IMR-90 (cell line): ENCODE results near the gene STAM2. TPM values are rescaled to one million over a fixed set of nuclear protein-coding genes. Genes with fewer than 3 reads are reported as not detected.

Experiments
- ATAC-seq: fragments of 200-7000 bp; cut with Tn5 transposase; 2 replicates; pipeline ENCODE4 v1.9.1; 2020; ENCODE audit warnings: low read depth, mild to moderate bottlenecking, moderate library complexity
- BruUV-seq: library from RNA; stranded (reverse); fragments of 400-500 nt; replicated peaks from 2 replicates; lab custom pipeline; 2021; lab: Mats Ljungman, UMichigan
- CTCF ChIA-PET: fragments of 300-600 bp; formaldehyde crosslinking; extraction: SDS; loops from one replicate; lab custom pipeline; 2021; ENCODE audit warnings: antibody characterized with exemption; lab: Yijun Ruan, JAX
- POLR2A ChIA-PET: fragments of 300-600 bp; sonication (Branson Sonifier 250); formaldehyde crosslinking; loops from one replicate; lab custom pipeline; 2022; ENCODE audit warnings: antibody characterized with exemption; ENCODE audit not compliant: unreplicated experiment; lab: Charles Lee
- DNase-seq: peaks from one replicate; pipeline ENCODE4 v3.0.0; 2013
- H2AFZ ChIP-seq: replicated peaks from 2 replicates; pipeline ENCODE3; 2013; ENCODE audit warnings: low read length, mild to moderate bottlenecking; ENCODE audit not compliant: poor library complexity
- H2AK5ac ChIP-seq: 2 replicates; pipeline ENCODE4 v1.6.1; 2013; ENCODE audit warnings: low read depth, low read length, inconsistent platforms
- H2AK9ac ChIP-seq: replicated peaks from 2 replicates; pipeline ENCODE3; 2013; ENCODE audit warnings: mild to moderate bottlenecking, low read depth, low read length, moderate library complexity; ENCODE audit not compliant: poor library complexity
- H2BK120ac ChIP-seq: 2 replicates; pipeline ENCODE4 v1.6.1; 2013; ENCODE audit warnings: low read depth, low read length, inconsistent platforms
- H2BK15ac ChIP-seq: 3 replicates; pipeline ENCODE4 v1.6.1; 2013; ENCODE audit warnings: low read depth, low read length, inconsistent platforms
- H2BK20ac ChIP-seq: 2 replicates; pipeline ENCODE4 v1.6.1; 2013; ENCODE audit warnings: low read depth, mild to moderate bottlenecking, inconsistent platforms, low read length, moderate library complexity
- H2BK5ac ChIP-seq: 2 replicates; pipeline ENCODE4 v1.6.1; 2013; ENCODE audit warnings: mild to moderate bottlenecking, low read depth, low read length, inconsistent platforms; ENCODE audit not compliant: poor library complexity, severe bottlenecking
- H3K14ac ChIP-seq: replicated peaks from 2 replicates; pipeline ENCODE4 v1.6.1; 2013; ENCODE audit warnings: low read depth, low read length, inconsistent platforms
- H3K18ac ChIP-seq: 2 replicates; pipeline ENCODE4 v1.6.1; 2013; ENCODE audit warnings: low read depth, low read length, control low read depth
- H3K23ac ChIP-seq: 2 replicates; pipeline ENCODE4 v1.6.1; 2013; ENCODE audit warnings: low read depth, low read length, inconsistent platforms
- H3K27ac ChIP-seq: 2 replicates; pipeline ENCODE4 v1.5.1; 2013; ENCODE audit warnings: mild to moderate bottlenecking, control low read depth, low read length; ENCODE audit not compliant: insufficient read depth
- H3K27me3 ChIP-seq: 2 replicates; pipeline ENCODE4 v1.6.1; 2013; ENCODE audit warnings: low read length; ENCODE audit not compliant: control insufficient read depth, insufficient read depth
- H3K36me3 ChIP-seq: 2 replicates; pipeline ENCODE4 v1.6.1; 2013; ENCODE audit warnings: low read length, mixed read lengths; ENCODE audit not compliant: control insufficient read depth, insufficient read depth
- H3K4ac ChIP-seq: 2 replicates; pipeline ENCODE4 v1.6.1; 2013; ENCODE audit warnings: low read depth, low read length, inconsistent platforms
- H3K4me1 ChIP-seq: 2 replicates; pipeline ENCODE4 v1.6.1; 2013; ENCODE audit warnings: low read length, mixed read lengths; ENCODE audit not compliant: control insufficient read depth, insufficient read depth
- H3K4me2 ChIP-seq: 2 replicates; pipeline ENCODE4 v1.6.1; 2013; ENCODE audit warnings: low read depth, mild to moderate bottlenecking, control low read depth, low read length, moderate library complexity
- H3K4me3 ChIP-seq: 2 replicates; pipeline ENCODE4 v1.5.1; 2013; ENCODE audit warnings: low read depth, mild to moderate bottlenecking, control low read depth, low read length, moderate library complexity; ENCODE audit not compliant: insufficient read depth
- H3K56ac ChIP-seq: 2 replicates; pipeline ENCODE4 v1.6.1; 2013; ENCODE audit warnings: low read length, inconsistent platforms; ENCODE audit not compliant: insufficient read depth; ENCODE audit errors: extremely low read depth
- H3K79me1 ChIP-seq, 2 experiments: 2 replicates each; pipeline ENCODE4 v1.6.1; 2013; ENCODE audit warnings: low read length in 2 of 2, inconsistent platforms in 1 of 2, low read depth in 1 of 2
- H3K9ac ChIP-seq: 2 replicates; pipeline ENCODE4 v1.6.1; 2013; ENCODE audit warnings: low read depth, low read length, control low read depth
- H3K9me1 ChIP-seq: 2 replicates; pipeline ENCODE4 v1.6.1; 2013; ENCODE audit warnings: low read length, inconsistent platforms; ENCODE audit not compliant: insufficient read depth
- H3K9me3 ChIP-seq: 2 replicates; pipeline ENCODE4 v1.6.1; 2013; ENCODE audit warnings: low read length; ENCODE audit not compliant: control insufficient read depth, insufficient read depth
- H4K20me1 ChIP-seq: 2 replicates; pipeline ENCODE4 v1.6.1; 2013; ENCODE audit warnings: low read length, inconsistent platforms; ENCODE audit not compliant: insufficient read depth
- H4K5ac ChIP-seq: 2 replicates; pipeline ENCODE4 v1.6.1; 2013; ENCODE audit warnings: mild to moderate bottlenecking, low read depth, low read length, control low read depth
- H4K8ac ChIP-seq, 2 experiments: 2 replicates each; pipeline ENCODE4 v1.6.1; 2013; ENCODE audit warnings: low read depth in 2 of 2, low read length in 2 of 2, control low read depth in 1 of 2, inconsistent platforms in 1 of 2
- H4K91ac ChIP-seq: 2 replicates; pipeline ENCODE4 v1.6.1; 2013; ENCODE audit warnings: low read depth, low read length, inconsistent platforms; ENCODE audit not compliant: insufficient read depth
- BHLHE40 ChIP-seq: fragments of 150-350 bp; IDR thresholded peaks from 2 replicates; pipeline ENCODE4 v1.6.1; 2016; ENCODE audit warnings: mild to moderate bottlenecking, low read depth, low read length
- CEBPB ChIP-seq: IDR thresholded peaks from 2 replicates; pipeline ENCODE4 v1.6.1; 2012; ENCODE audit warnings: low read depth, low read length, improper control_type of control experiment
- CHD1 ChIP-seq: IDR thresholded peaks from 2 replicates; pipeline ENCODE4 v1.6.1; 2012; ENCODE audit warnings: low read depth, low read length, improper control_type of control experiment
- CTCF ChIP-seq: conservative IDR thresholded peaks from 2 replicates; pipeline ENCODE4 v1.5.1; 2012; ENCODE audit warnings: mild to moderate bottlenecking, low read depth, low read length, improper control_type of control experiment
- ELK1 ChIP-seq: fragments of 150-350 bp; IDR thresholded peaks from 2 replicates; pipeline ENCODE4 v1.6.1; 2016; ENCODE audit warnings: low read depth, mild to moderate bottlenecking, low read length, moderate library complexity, borderline replicate concordance
- FOS ChIP-seq: fragments of 150-350 bp; IDR thresholded peaks from 2 replicates; pipeline ENCODE4 v1.6.1; 2016; ENCODE audit warnings: low read depth, low read length
- MAFK ChIP-seq: IDR thresholded peaks from 2 replicates; pipeline ENCODE4 v1.6.1; 2012; ENCODE audit warnings: low read depth, low read length, improper control_type of control experiment
- MAZ ChIP-seq: IDR thresholded peaks from 2 replicates; pipeline ENCODE4 v1.6.1; 2012; ENCODE audit warnings: low read depth, mild to moderate bottlenecking, low read length, improper control_type of control experiment, moderate library complexity, borderline replicate concordance
- MXI1 ChIP-seq: IDR thresholded peaks from 2 replicates; pipeline ENCODE4 v1.6.1; 2012; ENCODE audit warnings: low read depth, mild to moderate bottlenecking, low read length, moderate library complexity, borderline replicate concordance
- NFE2L2 ChIP-seq: fragments of 150-350 bp; IDR thresholded peaks from 2 replicates; pipeline ENCODE4 v1.6.1; 2016; ENCODE audit warnings: low read depth, mild to moderate bottlenecking, low read length
- POLR2A ChIP-seq: IDR thresholded peaks from 2 replicates; pipeline ENCODE4 v1.6.1; 2012; ENCODE audit warnings: mild to moderate bottlenecking, low read depth, low read length
- RAD21 ChIP-seq: IDR thresholded peaks from 2 replicates; pipeline ENCODE4 v1.6.1; 2012; ENCODE audit warnings: low read length, improper control_type of control experiment
- RCOR1 ChIP-seq: IDR thresholded peaks from 2 replicates; pipeline ENCODE4 v1.6.1; 2012; ENCODE audit warnings: mild to moderate bottlenecking, low read length, improper control_type of control experiment; ENCODE audit not compliant: insufficient replicate concordance
- RFX5 ChIP-seq: IDR thresholded peaks from 2 replicates; pipeline ENCODE4 v1.8.0; 2012; ENCODE audit warnings: low read depth, mild to moderate bottlenecking, low read length, moderate library complexity
- SMC3 ChIP-seq: fragments of 150-350 bp; IDR thresholded peaks from 2 replicates; pipeline ENCODE4 v1.6.1; 2016; ENCODE audit warnings: low read depth, mild to moderate bottlenecking, antibody characterized with exemption, low read length, moderate library complexity
- USF2 ChIP-seq: fragments of 150-350 bp; IDR thresholded peaks from 2 replicates; pipeline ENCODE4 v1.6.1; 2017; ENCODE audit warnings: mild to moderate bottlenecking, antibody characterized with exemption, low read length, low read depth
- WGBS, 2 experiments: methylation state at CpG; one replicate each; pipeline versions ENCODE4 v1.1.5 to v1.1.7; 2013; ENCODE audit warnings: missing lambda C conversion rate in 2 of 2; ENCODE audit not compliant: insufficient read length in 1 of 2; ENCODE audit errors: extremely low coverage in 2 of 2; 5-methylcytosine and 5-hydroxymethylcytosine counted together
- dilution Hi-C: fragments of 300-500 bp; cut with HindIII; formaldehyde crosslinking; loops from one replicate; pipeline ENCODE4 v1.14.3; 2018; ENCODE audit warnings: low sequenced_read_pairs; ENCODE audit not compliant: unreplicated experiment
- in situ Hi-C: fragments of 300-500 bp; cut with MboI; formaldehyde crosslinking; loops from 3 replicates; pipeline ENCODE4 v1.14.3; 2019; ENCODE audit warnings: low sequenced_read_pairs, inconsistent platforms, mixed read lengths
- intact Hi-C: fragments of 100-400 bp; cut with micrococcal nuclease; formaldehyde crosslinking; loops from 2 replicates; pipeline ENCODE4 v1.10.0; 2022
- polyA plus RNA-seq, 3 experiments: library from polyadenylated mRNA; depleted of rRNA; stranded (reverse); fragments of >200 nt; gene quantifications; 2 replicates each; pipeline ENCODE4 v1.2.3, GENCODE V29; 2012; ENCODE audit warnings: low replicate concordance in 1 of 3
- total RNA-seq: library from RNA; depleted of rRNA; stranded (reverse); fragments of >200 nt; gene quantifications from 2 replicates; pipeline ENCODE4 v1.2.3, GENCODE V29; 2012

Gene STAM2
- total and polyA plus RNA-seq, 2 of the 4 experiments (the other 2 are of a cell fraction) = 12.5 to 29.2 TPM

- TF ChIP-seq RFX5 = no peak
- TF ChIP-seq RAD21 = no peak
- TF ChIP-seq BHLHE40 = no peak
- TF ChIP-seq MXI1 = no peak
- no peak for TF ChIP-seq USF2
- TF ChIP-seq SMC3 = no peak
- no peak for TF ChIP-seq MAZ
- no peak for TF ChIP-seq CTCF
- TF ChIP-seq POLR2A = no peak
- no peak for TF ChIP-seq ELK1
- no peak for TF ChIP-seq RCOR1
- no peak for TF ChIP-seq MAFK
- no peak for TF ChIP-seq CEBPB
- no peak for TF ChIP-seq FOS
- TF ChIP-seq CHD1 = no peak
- TF ChIP-seq NFE2L2 = no peak
These were observed 14.0 kb downstream of the STAM2 start for GRCh38 chr2:152161598-152161997.

More at GRCh38 chr2:152161598-152161997, 14.0 kb downstream of the STAM2 start:
- H3K18ac ChIP-seq = no peak overlapping the region
- no peak overlapping the region for H4K8ac ChIP-seq
- H4K91ac ChIP-seq = no peak overlapping the region
- ATAC-seq = no peak
- peaks cover 3% of the 10 kb centered on the region; the same call in 1 of the 2 replicates for H3K4me1 ChIP-seq
- no peak overlapping the region for H2BK20ac ChIP-seq
- DNase-seq = no peak
- H3K4ac ChIP-seq = no peak overlapping the region
- no peak overlapping the region for H2AK5ac ChIP-seq
- CTCF ChIA-PET = interaction anchor here (1.0 kb wide), 1 partner anchor 15 kb away, joined by 3 read pairs; no protein-coding TSS in a partner anchor
- no peak overlapping the region for H3K27ac ChIP-seq
- H2BK120ac ChIP-seq = no peak overlapping the region
- peaks cover 24 to 46% of the 10 kb centered on the region in 2 experiments for H3K79me1 ChIP-seq
- no CpG with 5 or more reads among the region's 4 CpGs for WGBS, 2 experiments
- in situ Hi-C loops = loop anchor here (10.0 kb wide), 1 partner anchor 117 kb away; no protein-coding TSS in a partner anchor
- intact Hi-C loops = no loop called here
- H2BK15ac ChIP-seq = no peak overlapping the region
- no TSS peak for BruUV-seq
- peaks cover 26% of the 10 kb centered on the region for H4K20me1 ChIP-seq
- peaks cover 4% of the 10 kb centered on the region for H3K9me1 ChIP-seq
- no peak overlapping the region for H4K5ac ChIP-seq
- H3K9ac ChIP-seq = no peak overlapping the region
- H3K27me3 ChIP-seq = no peaks in the 10 kb centered on the region
- no peak overlapping the region for H3K56ac ChIP-seq
- no peak overlapping the region for H3K23ac ChIP-seq
- POLR2A ChIA-PET = no interaction called here
- dilution Hi-C loops = no loop called here
- no peak overlapping the region for H3K14ac ChIP-seq
- H3K36me3 ChIP-seq = peaks cover 4% of the 10 kb centered on the region; the same call in 1 of the 2 replicates
- no peak overlapping the region for H2AFZ ChIP-seq
- no peak overlapping the region for H2AK9ac ChIP-seq
- H3K9me3 ChIP-seq = no peaks in the 10 kb centered on the region
- H3K4me2 ChIP-seq = no peak overlapping the region
- no peak overlapping the region for H2BK5ac ChIP-seq
- no peak overlapping the region for H3K4me3 ChIP-seq
